Hematopoietic multipotent progenitor cell treated with erythropoietin and hydrocortisone succinate and interleukin-3 and kit ligand, for 15 days (in vitro differentiated cells): Measurements from ENCODE around the gene SPARC.
A peak's percentile ranks its signal among the peaks of the same experiment; 100 is the strongest.
"Not testable (repeated sequence)": the region's sequence is repeated elsewhere in the genome, so short reads cannot be mapped to it uniquely, and the experiment has no call there.

Experiments used
- DNase-seq: peaks from one replicate; pipeline ENCODE4 v3.0.0-alpha.2; 2015; ENCODE audit warnings: low spot score

The SPARC gene, protein sequence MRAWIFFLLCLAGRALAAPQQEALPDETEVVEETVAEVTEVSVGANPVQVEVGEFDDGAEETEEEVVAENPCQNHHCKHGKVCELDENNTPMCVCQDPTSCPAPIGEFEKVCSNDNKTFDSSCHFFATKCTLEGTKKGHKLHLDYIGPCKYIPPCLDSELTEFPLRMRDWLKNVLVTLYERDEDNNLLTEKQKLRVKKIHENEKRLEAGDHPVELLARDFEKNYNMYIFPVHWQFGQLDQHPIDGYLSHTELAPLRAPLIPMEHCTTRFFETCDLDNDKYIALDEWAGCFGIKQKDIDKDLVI

GRCh38 chr5:151686674-151687407, at the start of gene SPARC:
TSS of gene SPARC (minus strand) at chr5:151686915. CDS start at chr5:151676188, 10,727 bp downstream.
- no peak for DNase-seq

- DNase-seq: no peak
These were observed 48.9 kb upstream of the SPARC start for GRCh38 chr5:151735646-151736045.

GRCh38 chr5:151734064-151734408, 47.3 kb upstream of the SPARC start:
- DNase-seq: no peak

DNA sequence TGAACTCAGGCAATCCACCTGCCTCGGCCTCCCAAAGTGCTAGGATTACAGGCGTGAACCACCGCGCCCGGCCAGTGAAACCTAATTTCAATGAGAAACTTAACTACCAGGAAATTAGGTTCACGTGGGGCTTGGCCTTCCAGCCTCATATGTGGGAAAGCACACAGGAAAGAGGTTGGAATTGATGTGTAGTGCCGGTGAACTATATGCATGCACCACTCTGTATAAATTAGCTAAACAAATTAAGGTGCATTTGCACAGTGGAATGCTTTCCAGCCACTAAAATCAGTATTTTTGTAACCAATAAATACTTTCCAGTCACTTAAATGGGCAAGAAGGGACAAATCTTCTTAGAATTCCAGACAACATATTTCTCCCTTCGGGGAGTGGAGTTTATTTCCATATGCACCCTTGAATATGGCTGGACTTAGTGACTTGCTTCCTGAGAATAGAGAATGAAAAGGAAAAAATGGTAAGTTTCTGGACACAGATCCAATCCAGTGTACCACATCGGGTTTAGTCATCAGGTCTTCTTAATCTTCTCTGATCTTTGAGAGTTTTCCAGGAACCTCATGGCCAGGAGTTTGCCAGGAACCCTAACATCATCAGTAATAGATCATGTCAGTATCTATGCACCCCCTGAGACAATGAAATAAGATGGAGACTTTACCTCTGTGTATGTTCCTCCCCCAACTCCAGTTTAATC, 46.8 kb upstream of the SPARC start:
- DNase-seq: no peak

DNA sequence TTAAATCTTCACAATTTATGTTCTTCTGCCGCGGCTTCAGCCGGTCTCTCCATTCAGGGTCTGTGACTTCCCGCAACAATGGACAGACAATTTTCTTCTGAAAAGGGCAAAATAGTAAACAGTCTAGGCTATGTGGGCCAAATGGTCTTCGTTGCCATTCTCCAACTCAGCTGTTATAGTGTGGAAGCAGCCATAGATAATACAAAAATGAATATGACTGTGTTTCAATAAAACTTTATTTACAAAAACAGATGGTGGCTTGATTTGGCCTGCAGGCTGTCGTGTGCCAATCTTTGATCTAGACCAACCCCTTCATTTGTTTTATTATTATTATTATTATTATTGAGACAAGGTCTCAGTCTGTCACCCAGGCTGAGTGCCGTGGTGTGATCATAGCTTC, 43.7 kb upstream of the SPARC start:
- DNase-seq: no peak

DNA sequence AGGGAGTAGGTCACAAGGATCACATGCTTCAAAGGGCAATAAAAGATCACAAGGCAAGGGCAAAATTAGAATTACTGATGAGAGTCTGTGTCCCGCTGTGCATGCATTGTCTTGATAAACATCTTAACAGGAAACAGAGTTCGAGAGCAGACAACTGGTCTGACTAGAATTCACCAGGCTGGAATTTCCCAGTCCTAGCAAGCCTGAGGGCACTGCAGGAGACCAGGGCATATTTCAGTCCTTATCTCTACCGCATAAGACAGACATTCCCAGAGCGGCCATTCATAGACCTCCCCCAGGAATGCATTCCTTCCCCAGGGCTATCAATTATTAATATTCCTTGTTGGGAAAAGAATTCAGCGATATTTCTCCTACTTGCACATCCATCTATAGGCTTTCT, 42.9 kb upstream of the SPARC start:
- not testable (repeated sequence) for DNase-seq

DNA sequence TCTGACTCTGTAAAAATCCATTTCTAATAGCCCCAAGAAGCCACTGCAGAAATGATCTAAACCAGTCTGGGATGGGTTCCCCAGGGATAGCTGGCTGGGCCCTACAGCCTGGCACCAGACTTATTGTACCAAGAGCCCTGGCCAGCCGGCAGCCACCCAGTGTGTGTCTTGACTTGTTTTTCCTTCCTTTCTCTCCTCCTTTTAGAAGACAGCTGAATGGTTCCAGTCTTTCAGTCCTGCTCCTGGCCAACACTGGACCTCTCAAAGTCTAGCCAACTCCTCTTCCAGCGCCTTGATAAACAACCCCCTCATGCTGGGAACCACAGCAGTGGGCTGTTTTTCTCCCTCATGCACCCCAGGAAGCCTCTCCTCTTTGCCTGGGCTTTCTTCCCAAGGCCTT, 37.6 kb upstream of the SPARC start:
- no peak for DNase-seq

DNA sequence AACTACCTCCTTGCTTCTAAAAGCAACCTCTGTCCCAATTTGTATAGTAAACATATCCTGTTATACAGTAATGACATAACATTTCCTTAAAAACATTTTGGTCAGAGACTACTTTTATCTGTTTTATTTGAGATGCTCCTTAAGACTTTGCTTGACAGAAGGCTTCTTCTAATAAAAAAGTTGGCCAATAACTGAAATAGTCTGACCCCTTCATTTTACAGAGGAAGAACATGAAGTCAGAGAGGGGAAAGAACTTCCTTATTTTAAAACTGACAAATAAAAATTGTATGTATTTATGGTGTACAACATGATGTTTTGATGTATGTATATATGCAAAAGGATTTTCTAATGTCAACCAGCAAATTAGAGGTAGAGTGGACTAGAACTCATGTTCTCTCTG, 35.8 kb upstream of the SPARC start:
- DNase-seq: no peak

GRCh38 chr5:151721812-151722391, 35.2 kb upstream of the SPARC start:
- DNase-seq: no peak

- no peak for DNase-seq
These were observed 34.5 kb upstream of the SPARC start for GRCh38 chr5:151721087-151721646.

- no peak for DNase-seq
These were observed 33.5 kb upstream of the SPARC start for GRCh38 chr5:151720215-151720614.

GRCh38 chr5:151719228-151720000, 32.7 kb upstream of the SPARC start:
- DNase-seq: peak; percentile 32

DNA sequence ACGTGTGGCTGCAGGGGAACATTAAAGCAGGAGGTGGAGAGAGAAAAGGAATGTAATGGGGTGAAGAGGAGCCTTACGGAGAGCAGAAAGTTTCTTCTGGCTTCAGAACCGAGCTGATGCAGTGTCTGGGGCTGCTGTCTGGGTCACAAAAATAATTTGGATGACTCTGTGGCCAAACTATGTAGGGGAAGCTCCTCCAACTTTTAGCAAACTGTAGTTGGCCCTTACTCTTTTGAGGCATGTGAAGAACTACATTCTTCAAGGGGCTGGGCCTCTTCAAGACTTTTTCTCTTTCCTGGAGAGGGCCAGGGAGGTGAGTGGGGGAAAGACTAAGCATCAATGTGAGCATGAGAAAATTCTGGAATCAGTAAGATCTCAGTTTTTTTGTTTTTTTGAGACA, 31.9 kb upstream of the SPARC start:
- no peak for DNase-seq

GRCh38 chr5:151718153-151718552, 31.4 kb upstream of the SPARC start:
- no peak for DNase-seq

- DNase-seq: no peak
These were observed 30.7 kb upstream of the SPARC start for GRCh38 chr5:151717416-151717815.

DNA sequence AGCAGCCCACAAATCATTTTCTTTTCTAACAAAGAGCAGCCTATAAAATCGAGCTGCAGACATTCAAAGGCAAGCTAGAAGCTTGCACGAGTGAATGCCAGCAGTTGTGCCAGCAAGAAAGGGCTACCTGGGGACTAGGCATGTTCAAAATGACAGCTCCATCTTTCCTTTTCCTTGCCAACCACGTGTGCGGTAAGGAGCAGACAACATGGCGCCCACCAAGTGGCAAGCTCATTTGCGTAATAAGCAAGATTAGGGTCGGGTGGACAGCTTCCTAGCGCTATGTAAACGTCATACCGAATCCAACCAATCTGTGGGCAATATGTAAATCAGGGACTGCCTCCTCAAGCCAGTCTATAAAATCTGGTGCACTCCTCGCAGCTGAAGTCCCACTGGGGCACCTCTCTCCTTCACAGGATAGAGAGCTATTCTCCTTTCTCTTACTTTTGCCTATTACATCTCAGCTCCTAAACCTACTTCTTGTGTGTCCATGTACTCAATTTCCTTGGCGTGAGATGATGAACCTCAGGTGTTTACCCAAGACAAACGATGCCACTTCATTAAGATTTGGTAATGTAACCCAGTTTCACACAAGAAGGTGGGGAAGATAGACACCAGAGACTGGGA, 22.5 kb upstream of the SPARC start:
- no peak for DNase-seq

DNA sequence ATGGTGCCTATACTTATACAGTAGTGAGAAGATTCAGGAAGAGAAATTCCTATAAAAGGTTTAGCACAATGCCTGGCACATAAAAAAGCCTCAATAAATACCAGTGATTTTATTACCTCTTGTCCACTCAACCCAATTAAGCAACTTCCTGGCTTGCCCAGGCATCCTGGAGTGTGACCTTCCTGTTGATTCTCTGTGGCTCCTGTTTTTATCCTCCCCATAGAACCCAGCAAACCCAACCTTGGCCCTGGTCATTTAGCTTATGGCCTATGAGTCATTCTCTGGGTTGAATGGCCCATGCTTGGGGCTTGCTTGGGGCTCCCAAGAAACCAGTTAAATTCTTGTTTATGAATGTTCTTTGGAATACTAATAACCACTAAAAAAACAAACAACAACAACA, 21.4 kb upstream of the SPARC start:
- DNase-seq: no peak

DNA sequence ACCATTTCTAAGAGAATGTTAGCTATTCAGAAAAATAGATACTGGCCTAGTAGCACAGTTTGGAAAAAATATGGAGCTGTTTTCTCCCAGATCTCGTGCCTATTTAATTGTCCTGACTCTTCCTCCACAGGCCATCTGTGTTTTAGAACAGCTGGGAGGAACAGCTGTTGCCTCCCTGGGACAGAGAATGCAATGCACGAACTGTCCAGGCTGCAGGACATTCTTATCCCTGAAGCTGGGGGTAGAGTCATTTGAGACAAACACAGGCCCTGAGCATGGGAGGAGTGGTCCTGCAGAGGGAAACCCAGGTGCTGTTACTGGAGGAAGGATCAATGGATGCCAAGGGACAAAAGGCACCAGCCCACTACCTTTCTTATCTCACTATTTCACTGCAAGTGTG, 20.9 kb upstream of the SPARC start:
- no peak for DNase-seq

- DNase-seq: no peak
These were observed 20.2 kb upstream of the SPARC start for GRCh38 chr5:151706906-151707305.

DNA sequence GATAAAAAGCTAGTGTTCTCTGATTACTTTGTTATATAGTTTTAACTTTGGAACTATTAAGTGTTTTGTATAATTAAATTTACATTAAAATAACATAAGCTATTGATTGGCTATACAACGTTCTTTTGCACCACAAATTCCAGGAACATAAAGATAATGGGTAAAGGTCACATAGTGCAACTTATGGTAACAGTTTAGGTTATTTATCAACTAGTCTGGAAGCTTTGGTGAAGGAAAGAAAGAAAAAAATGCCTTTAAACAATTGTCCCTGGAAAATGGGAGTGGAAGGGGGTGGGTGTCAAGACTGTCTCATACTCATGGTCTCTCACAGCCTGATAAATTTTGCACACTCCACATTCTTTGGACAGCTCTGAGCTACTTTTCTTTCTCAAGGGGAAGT, 17.1 kb upstream of the SPARC start:
- no peak for DNase-seq

DNA sequence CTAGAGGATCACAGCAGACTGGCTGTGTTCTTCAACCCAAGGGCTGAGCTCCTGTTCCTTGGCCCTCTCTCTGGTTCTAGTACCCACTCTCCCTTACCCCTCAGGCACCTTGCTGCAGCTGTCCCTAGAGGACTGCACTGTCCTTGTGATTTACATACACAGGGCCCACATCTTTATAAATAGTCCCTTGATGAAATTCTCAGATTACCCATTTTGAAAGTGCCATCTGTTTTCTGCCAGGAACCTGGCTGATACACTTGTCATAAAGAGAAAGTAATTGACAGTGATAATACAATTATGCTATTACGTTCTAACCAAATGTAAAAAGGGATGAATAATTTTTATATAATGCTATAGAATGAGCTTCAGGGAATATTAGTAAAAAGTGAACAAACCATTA, 16.5 kb upstream of the SPARC start:
- DNase-seq: no peak
